Osteocyte (in vitro differentiated cells): ENCODE measurements around the gene CACTIN. TPM values are rescaled to one million over a fixed set of nuclear protein-coding genes. Genes with fewer than 3 reads are reported as not detected.
"Not testable (repeated sequence)": the region's sequence is repeated elsewhere in the genome, so short reads cannot be mapped to it uniquely, and the experiment has no call there.

Experiments
- DNase-seq: peaks from one replicate; pipeline ENCODE4 v3.0.0; 2021; ENCODE audit warnings: mixed read lengths; ENCODE audit not compliant: unreplicated experiment; ENCODE audit errors: extremely low spot score
- H3K27ac Mint-ChIP-seq: one replicate; pipeline ENCODE4 v1.8.0; 2021; ENCODE audit warnings: mild to moderate bottlenecking, mixed read lengths; ENCODE audit not compliant: unreplicated experiment
- H3K27me3 Mint-ChIP-seq: one replicate; pipeline ENCODE4 v1.8.0; 2021; ENCODE audit warnings: mixed read lengths; ENCODE audit not compliant: unreplicated experiment
- H3K36me3 Mint-ChIP-seq: one replicate; pipeline ENCODE4 v1.8.0; 2021; ENCODE audit warnings: mixed read lengths; ENCODE audit not compliant: unreplicated experiment
- H3K4me1 Mint-ChIP-seq: one replicate; pipeline ENCODE4 v1.8.0; 2021; ENCODE audit warnings: mixed read lengths; ENCODE audit not compliant: unreplicated experiment
- H3K4me3 Mint-ChIP-seq: one replicate; pipeline ENCODE4 v1.8.0; 2021; ENCODE audit warnings: mild to moderate bottlenecking, moderate library complexity, mixed read lengths; ENCODE audit not compliant: unreplicated experiment
- H3K9me3 Mint-ChIP-seq: one replicate; pipeline ENCODE4 v1.8.0; 2021; ENCODE audit warnings: mixed read lengths; ENCODE audit not compliant: unreplicated experiment
- CTCF ChIP-seq: fragments of 200-600 bp; sonication (generic); IDR thresholded peaks from 2 replicates; pipeline ENCODE4 v1.5.0; 2021; ENCODE audit warnings: antibody characterized with exemption, mild to moderate bottlenecking, moderate library complexity
- total RNA-seq: library from RNA; stranded (reverse); gene quantifications from 2 replicates; pipeline ENCODE4 v1.2.1, GENCODE V29; 2021

Gene CACTIN
- total RNA-seq, 1 donor from 2014 or later = 24.7 TPM

- Mint-ChIP-seq H3K4me1 (peaks cover 7% of the 10 kb centered on the region), H3K4me3 (no peak overlapping the region), H3K27me3 (no peaks in the 10 kb centered on the region), H3K36me3 (peaks cover 13% of the 10 kb centered on the region), H3K9me3 (no peaks in the 10 kb centered on the region), H3K27ac (no peak overlapping the region)
- DNase-seq = no peak
- TF ChIP-seq CTCF = no peak
Observed at GRCh38 chr19:3653081-3653795, 26.6 kb upstream of the CACTIN start.

GRCh38 chr19:3652422-3652821 lies 25.8 kb upstream of the CACTIN start:
- no peaks in the 10 kb centered on the region for H3K27me3 Mint-ChIP-seq
- no peaks in the 10 kb centered on the region for H3K9me3 Mint-ChIP-seq
- peaks cover 7% of the 10 kb centered on the region for H3K4me1 Mint-ChIP-seq
- TF ChIP-seq CTCF = no peak
- H3K27ac Mint-ChIP-seq = no peak overlapping the region
- DNase-seq = no peak
- H3K36me3 Mint-ChIP-seq = peaks cover 10% of the 10 kb centered on the region
- no peak overlapping the region for H3K4me3 Mint-ChIP-seq

GRCh38 chr19:3651684-3652083 lies 25.1 kb upstream of the CACTIN start:
- Mint-ChIP-seq H3K36me3 (peaks cover 4% of the 10 kb centered on the region), H3K9me3 (no peaks in the 10 kb centered on the region), H3K27ac (no peak overlapping the region), H3K4me1 (peaks cover 7% of the 10 kb centered on the region), H3K27me3 (no peaks in the 10 kb centered on the region), H3K4me3 (no peak overlapping the region)
- no peak for DNase-seq
- no peak for TF ChIP-seq CTCF

- Mint-ChIP-seq H3K36me3 (peaks cover 1% of the 10 kb centered on the region), H3K9me3 (no peaks in the 10 kb centered on the region), H3K4me3 (no peak overlapping the region), H3K27me3 (no peaks in the 10 kb centered on the region), H3K27ac (no peak overlapping the region), H3K4me1 (no peaks in the 10 kb centered on the region)
- TF ChIP-seq CTCF = no peak
- no peak for DNase-seq
Observed at GRCh38 chr19:3649888-3650287, 23.3 kb upstream of the CACTIN start.

- Mint-ChIP-seq H3K4me3 (no peak overlapping the region), H3K9me3 (no peaks in the 10 kb centered on the region), H3K36me3 (peaks cover 1% of the 10 kb centered on the region), H3K4me1 (no peaks in the 10 kb centered on the region), H3K27me3 (no peaks in the 10 kb centered on the region), H3K27ac (no peak overlapping the region)
- DNase-seq = no peak
- TF ChIP-seq CTCF = no peak
Observed at GRCh38 chr19:3648037-3648905, 21.7 kb upstream of the CACTIN start.

DNA sequence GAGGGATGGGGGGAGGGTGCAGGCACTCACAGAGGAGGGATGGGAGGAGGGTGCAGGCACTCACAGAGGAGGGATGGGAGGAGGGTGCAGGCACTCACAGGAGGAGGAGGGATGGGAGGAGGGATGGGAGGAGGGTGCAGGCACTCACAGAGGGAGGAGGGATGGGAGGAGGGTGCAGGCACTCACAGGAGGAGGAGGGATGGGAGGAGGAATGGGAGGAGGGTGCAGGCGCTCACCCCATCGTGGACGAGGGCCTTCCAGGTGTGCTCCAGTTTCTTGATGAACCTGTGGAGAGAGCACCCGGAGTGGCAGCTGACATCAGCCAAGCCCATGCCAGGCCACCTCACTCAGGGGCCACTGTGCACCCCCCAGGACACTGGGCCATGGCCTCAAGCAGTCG lies 20.5 kb upstream of the CACTIN start:
- not testable (repeated sequence) for H3K27me3 Mint-ChIP-seq, H3K4me3 Mint-ChIP-seq, H3K36me3 Mint-ChIP-seq, H3K4me1 Mint-ChIP-seq, H3K27ac Mint-ChIP-seq, DNase-seq, H3K9me3 Mint-ChIP-seq
